Stimulated activated effector memory CD8-positive, alpha-beta T cell treated with anti-CD3 and anti-CD28 coated beads, Interleukin-12 subunit alpha, Interleukin-12 subunit beta, amount 100 ng/mL, for 72 hours (primary cell): ENCODE data around the gene ANKIB1.

Experiments
- ATAC-seq: fragments of 150-1000 bp; cut with Tn5 transposase; 2 replicates; pipeline ENCODE4 v1.10.0; 2021
- DNase-seq, 2 donors: peaks; one replicate each; pipeline ENCODE4 v3.0.0; 2021 to 2022; ENCODE audit warnings: low spot score in 2 of 2
- H3K27ac Mint-ChIP-seq: one replicate; pipeline ENCODE4 v1.8.0; 2022; ENCODE audit warnings: mild to moderate bottlenecking, mixed read lengths
- H3K36me3 Mint-ChIP-seq: one replicate; pipeline ENCODE4 v1.8.0; 2022; ENCODE audit warnings: mild to moderate bottlenecking, mixed read lengths
- H3K4me1 Mint-ChIP-seq: one replicate; pipeline ENCODE4 v1.8.0; 2022; ENCODE audit warnings: mixed read lengths
- H3K4me3 Mint-ChIP-seq: one replicate; pipeline ENCODE4 v1.8.0; 2022; ENCODE audit warnings: mild to moderate bottlenecking, mixed read lengths
- H3K9me3 Mint-ChIP-seq: one replicate; pipeline ENCODE4 v1.8.0; 2022; ENCODE audit warnings: mixed read lengths

Gene ANKIB1

GRCh38 chr7:92293896-92294590, 48.3 kb downstream of the ANKIB1 start:
- H3K9me3 Mint-ChIP-seq, result no peaks in the 10 kb centered on the region
- H3K36me3 Mint-ChIP-seq, result peaks cover 21% of the 10 kb centered on the region
- DNase-seq, result no peak
- no peak overlapping the region for H3K4me3 Mint-ChIP-seq
- peak overlapping the region; percentile 6 for H3K27ac Mint-ChIP-seq
- peaks cover 28% of the 10 kb centered on the region for H3K4me1 Mint-ChIP-seq
- no peak for ATAC-seq

DNA sequence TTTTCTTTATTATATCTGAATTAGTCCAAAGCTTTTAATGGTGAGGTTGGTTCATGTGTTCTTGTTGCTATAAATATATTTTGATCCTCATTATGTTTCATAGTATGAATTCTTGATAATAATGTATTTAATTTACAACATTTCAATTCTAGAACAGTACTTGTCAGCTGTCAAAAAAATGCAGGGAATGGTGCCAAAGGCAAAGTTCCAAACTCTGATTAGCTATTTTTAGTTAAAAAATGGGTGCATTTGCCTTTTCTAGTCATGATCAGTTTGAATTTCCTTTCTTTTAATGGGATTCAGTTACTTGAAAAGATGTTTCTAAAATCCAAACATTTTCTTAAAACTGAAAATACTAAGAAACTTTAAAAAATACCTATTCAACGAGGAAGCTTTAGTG, 49.6 kb downstream of the ANKIB1 start:
- ATAC-seq, result no peak
- Mint-ChIP-seq H3K9me3 (no peaks in the 10 kb centered on the region), H3K27ac (no peak overlapping the region), H3K4me1 (peaks cover 17% of the 10 kb centered on the region), H3K36me3 (peaks cover 32% of the 10 kb centered on the region), H3K4me3 (no peak overlapping the region)
- DNase-seq, result no peak

DNA sequence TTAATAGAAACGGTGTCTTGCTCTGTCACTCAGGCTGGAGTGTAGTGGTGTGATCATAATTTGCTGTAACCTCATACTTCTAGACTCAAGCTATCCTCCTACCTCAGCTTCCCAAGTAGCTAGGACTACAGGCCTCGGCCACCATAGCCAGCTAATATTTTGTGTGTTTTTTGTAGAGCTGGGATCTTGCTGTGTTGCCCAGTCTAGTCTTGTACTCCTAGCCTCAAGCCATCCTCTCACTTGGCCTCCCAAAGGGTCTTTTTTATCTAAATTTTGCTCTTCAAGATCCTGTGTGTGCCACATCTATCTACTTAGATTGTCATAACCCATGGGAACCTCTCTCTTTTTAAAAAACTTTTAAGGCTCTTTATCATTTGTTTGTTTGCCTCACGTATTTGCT, 50.5 kb downstream of the ANKIB1 start:
- ATAC-seq, result no peak
- no peak for DNase-seq
- Mint-ChIP-seq H3K4me3 (no peak overlapping the region), H3K4me1 (peaks cover 12% of the 10 kb centered on the region), H3K9me3 (no peaks in the 10 kb centered on the region), H3K27ac (no peak overlapping the region), H3K36me3 (peaks cover 32% of the 10 kb centered on the region)

DNA sequence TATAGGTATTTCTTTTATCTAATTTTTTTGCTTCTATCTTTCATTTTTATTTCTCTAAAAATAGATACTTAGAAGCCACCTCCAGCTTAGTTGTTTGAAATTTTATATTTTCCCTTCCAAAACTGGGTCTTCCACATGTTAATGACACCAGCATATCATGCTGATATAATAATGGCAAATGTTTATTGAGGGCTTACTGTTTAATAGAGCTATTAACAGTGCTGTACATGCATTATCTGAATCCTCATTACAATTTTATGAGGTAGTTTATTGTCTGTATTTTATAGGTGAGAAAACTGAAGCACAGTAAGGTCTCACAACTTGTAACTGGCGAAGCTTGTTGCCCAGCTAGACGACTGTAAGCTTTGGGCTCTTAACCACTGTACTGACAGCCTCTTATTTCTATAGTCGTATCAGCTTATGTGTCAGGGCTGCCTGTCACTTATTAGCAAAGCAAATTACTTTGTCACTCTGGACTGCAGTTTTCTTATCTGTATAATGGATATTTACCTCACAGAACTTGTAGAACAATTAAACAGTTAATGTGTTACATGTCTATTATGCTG, 51.2 kb downstream of the ANKIB1 start:
- Mint-ChIP-seq H3K4me1 (peaks cover 12% of the 10 kb centered on the region), H3K27ac (no peak overlapping the region), H3K36me3 (peaks cover 32% of the 10 kb centered on the region), H3K9me3 (no peaks in the 10 kb centered on the region), H3K4me3 (no peak overlapping the region)
- ATAC-seq, result no peak
- DNase-seq, result no peak

DNA sequence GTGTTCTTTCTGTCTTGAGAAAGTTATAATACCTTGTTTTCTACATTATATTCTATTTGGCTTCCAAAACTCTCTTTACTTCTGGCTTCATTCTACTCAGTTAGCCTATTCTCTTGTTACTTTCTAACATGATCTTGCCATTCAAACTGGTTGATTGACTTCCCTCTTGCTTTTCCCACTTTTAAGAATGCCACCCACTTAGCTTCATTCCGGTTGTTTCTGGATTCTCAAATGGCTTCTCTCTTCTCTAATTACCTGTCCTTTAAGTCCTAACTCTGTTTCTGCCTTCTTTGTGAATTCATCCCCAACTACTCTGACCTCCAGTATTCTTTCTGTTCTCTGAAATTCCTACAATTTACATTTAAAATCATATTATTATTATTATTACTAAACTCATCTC, 52.0 kb downstream of the ANKIB1 start:
- Mint-ChIP-seq H3K36me3 (peaks cover 32% of the 10 kb centered on the region), H3K4me1 (peaks cover 12% of the 10 kb centered on the region), H3K27ac (no peak overlapping the region), H3K9me3 (no peaks in the 10 kb centered on the region), H3K4me3 (no peak overlapping the region)
- no peak for ATAC-seq
- no peak for DNase-seq

GRCh38 chr7:92303761-92304160, 58.0 kb downstream of the ANKIB1 start:
- Mint-ChIP-seq H3K27ac (peak overlapping the region; percentile 3), H3K36me3 (peaks cover 38% of the 10 kb centered on the region), H3K9me3 (no peaks in the 10 kb centered on the region), H3K4me1 (no peaks in the 10 kb centered on the region), H3K4me3 (no peak overlapping the region)
- no peak for DNase-seq
- no peak for ATAC-seq

DNA sequence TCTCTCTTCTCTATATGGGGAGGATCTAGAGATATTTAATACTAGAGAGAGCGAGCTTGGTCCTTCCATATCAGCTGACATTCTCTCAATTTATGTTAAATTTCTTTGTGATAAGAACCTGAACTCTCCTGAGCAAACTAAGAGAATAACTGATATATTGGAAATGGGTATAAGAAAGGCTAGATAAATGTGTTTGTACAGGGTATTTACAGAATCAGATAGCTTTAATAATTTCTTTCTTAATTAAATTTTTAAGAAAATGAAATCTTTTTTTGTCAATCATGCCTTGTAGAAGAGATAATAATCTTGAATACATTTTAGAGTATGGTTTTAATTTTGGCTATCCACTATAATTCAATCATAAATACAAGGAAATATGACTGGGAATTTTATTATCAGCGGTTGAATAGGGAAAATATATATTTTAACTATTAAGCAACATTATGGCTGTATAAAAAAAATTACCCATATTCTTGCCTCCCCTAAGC, 58.7 kb downstream of the ANKIB1 start:
- Mint-ChIP-seq H3K4me1 (no peaks in the 10 kb centered on the region), H3K27ac (no peak overlapping the region)
- ATAC-seq, result no peak

GRCh38 chr7:92306153-92306552, 60.4 kb downstream of the ANKIB1 start:
- no peak overlapping the region for H3K27ac Mint-ChIP-seq
- ATAC-seq (no peak), DNase-seq (no peak)
- no peak overlapping the region for H3K4me3 Mint-ChIP-seq
- no peaks in the 10 kb centered on the region for H3K9me3 Mint-ChIP-seq
- H3K36me3 Mint-ChIP-seq, result peaks cover 24% of the 10 kb centered on the region
- no peaks in the 10 kb centered on the region for H3K4me1 Mint-ChIP-seq

More for the DNA sequence above, 58.7 kb downstream of the ANKIB1 start:
- DNase-seq, result no peak
- H3K9me3 Mint-ChIP-seq, result no peaks in the 10 kb centered on the region
- peaks cover 31% of the 10 kb centered on the region for H3K36me3 Mint-ChIP-seq
- no peak overlapping the region for H3K4me3 Mint-ChIP-seq

DNA sequence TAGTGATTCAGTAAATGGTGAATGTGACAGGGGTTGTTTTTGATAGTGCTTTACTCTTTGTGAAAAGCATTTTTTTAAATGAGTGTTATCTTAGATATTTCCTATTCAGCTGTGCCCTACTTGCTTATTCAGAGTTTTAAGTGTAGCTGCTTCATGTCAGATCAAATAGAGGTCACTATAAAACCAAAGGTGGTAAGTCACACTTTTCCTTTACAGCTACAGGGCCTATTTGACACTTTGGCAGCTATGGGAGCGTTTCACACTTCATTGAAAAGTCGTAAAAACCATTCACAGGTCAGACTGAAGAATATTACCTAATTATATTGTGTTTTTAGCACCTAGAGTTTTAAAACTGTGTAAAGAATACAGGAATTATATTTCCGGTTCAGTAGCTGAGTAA, 67.3 kb downstream of the ANKIB1 start:
- no peaks in the 10 kb centered on the region for H3K9me3 Mint-ChIP-seq
- DNase-seq (no peak), ATAC-seq (no peak)
- peaks cover 4% of the 10 kb centered on the region for H3K4me1 Mint-ChIP-seq
- H3K27ac Mint-ChIP-seq, result peak overlapping the region; percentile 14
- H3K4me3 Mint-ChIP-seq, result no peak overlapping the region
- peaks cover 3% of the 10 kb centered on the region for H3K36me3 Mint-ChIP-seq

- no peaks in the 10 kb centered on the region for H3K4me1 Mint-ChIP-seq
- ATAC-seq, result no peak
- H3K4me3 Mint-ChIP-seq, result no peak overlapping the region
- H3K27ac Mint-ChIP-seq, result no peak overlapping the region
- no peak for DNase-seq
- peaks cover 16% of the 10 kb centered on the region for H3K36me3 Mint-ChIP-seq
- H3K9me3 Mint-ChIP-seq, result no peaks in the 10 kb centered on the region
Observed at GRCh38 chr7:92319243-92319642, 73.5 kb downstream of the ANKIB1 start.

- ATAC-seq (no peak), DNase-seq (no peak)
- Mint-ChIP-seq H3K27ac (no peak overlapping the region), H3K9me3 (no peaks in the 10 kb centered on the region), H3K4me1 (no peaks in the 10 kb centered on the region), H3K4me3 (no peak overlapping the region), H3K36me3 (peaks cover 22% of the 10 kb centered on the region)
Observed at GRCh38 chr7:92325173-92325572, 79.4 kb downstream of the ANKIB1 start.

GRCh38 chr7:92325858-92326257, 80.1 kb downstream of the ANKIB1 start:
- Mint-ChIP-seq H3K9me3 (no peaks in the 10 kb centered on the region), H3K27ac (no peak overlapping the region), H3K4me1 (no peaks in the 10 kb centered on the region), H3K4me3 (no peak overlapping the region), H3K36me3 (peaks cover 17% of the 10 kb centered on the region)
- no peak for DNase-seq
- ATAC-seq, result no peak

- H3K4me1 Mint-ChIP-seq, result no peaks in the 10 kb centered on the region
- no peak overlapping the region for H3K4me3 Mint-ChIP-seq
- peaks cover 14% of the 10 kb centered on the region for H3K36me3 Mint-ChIP-seq
- DNase-seq (no peak), ATAC-seq (no peak)
- no peak overlapping the region for H3K27ac Mint-ChIP-seq
- H3K9me3 Mint-ChIP-seq, result peaks cover 4% of the 10 kb centered on the region
Observed at GRCh38 chr7:92330835-92331438, 85.2 kb downstream of the ANKIB1 start.

DNA sequence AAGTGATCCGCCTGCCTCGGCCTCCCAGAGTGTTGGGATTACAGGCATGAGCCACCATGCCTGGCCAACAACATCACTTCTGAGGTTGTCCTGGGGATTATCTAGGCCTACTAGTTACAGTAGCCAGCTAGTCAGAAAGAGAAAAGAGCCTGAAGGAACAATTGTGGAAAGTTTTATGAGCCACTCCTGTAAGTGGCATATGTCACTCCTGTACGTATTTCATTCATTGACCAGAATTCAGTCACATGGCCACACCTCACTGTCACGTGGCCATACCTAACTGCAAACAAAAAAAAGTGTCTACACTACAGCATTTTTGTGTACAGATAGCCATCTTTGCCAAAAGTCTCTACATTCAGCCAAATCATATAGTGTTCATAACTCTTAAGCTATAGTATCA, 85.7 kb downstream of the ANKIB1 start:
- Mint-ChIP-seq H3K27ac (no peak overlapping the region), H3K9me3 (peaks cover 4% of the 10 kb centered on the region), H3K36me3 (peaks cover 12% of the 10 kb centered on the region), H3K4me3 (no peak overlapping the region), H3K4me1 (no peaks in the 10 kb centered on the region)
- no peak for DNase-seq
- no peak for ATAC-seq

DNA sequence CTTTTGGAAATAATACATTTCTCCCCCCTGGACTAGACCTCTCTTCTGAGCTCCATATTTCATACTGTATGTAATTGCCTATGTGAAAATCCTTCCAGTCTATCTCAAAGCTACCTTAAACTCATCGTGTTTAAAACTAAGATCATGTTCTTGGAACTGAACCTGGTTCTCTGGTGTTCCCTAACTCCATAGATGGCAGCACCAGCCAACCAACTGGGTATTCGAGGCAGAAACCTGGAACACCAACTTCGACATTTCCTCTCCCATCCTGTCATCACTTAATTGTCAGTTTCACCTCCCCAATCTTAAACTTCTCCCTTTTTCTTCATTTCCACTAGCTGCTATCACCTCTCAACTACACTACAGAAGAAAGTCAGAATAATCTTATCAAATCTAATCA, 87.0 kb downstream of the ANKIB1 start:
- DNase-seq (no peak), ATAC-seq (no peak)
- Mint-ChIP-seq H3K9me3 (peaks cover 4% of the 10 kb centered on the region), H3K4me1 (no peaks in the 10 kb centered on the region), H3K36me3 (peaks cover 11% of the 10 kb centered on the region), H3K27ac (no peak overlapping the region), H3K4me3 (no peak overlapping the region)

DNA sequence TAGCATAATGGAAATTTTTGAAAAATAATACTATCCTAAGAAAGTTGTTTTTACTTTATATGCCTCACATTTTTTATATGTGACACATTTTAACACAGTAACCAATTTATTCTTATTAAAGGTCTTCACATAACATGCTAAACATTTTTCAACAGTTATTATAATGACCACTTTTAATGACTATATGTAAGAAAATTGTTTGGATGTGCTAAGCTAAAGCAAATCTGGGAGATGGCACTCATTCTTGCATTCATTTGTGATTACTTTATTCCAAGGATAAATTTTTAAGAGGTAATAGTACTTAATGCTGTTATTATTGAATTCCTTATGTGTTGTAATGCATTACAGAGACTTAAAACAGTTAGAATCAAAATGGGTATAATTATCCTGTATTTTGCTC, 88.1 kb downstream of the ANKIB1 start:
- Mint-ChIP-seq H3K27ac (no peak overlapping the region), H3K9me3 (peaks cover 4% of the 10 kb centered on the region), H3K4me3 (no peak overlapping the region), H3K4me1 (no peaks in the 10 kb centered on the region), H3K36me3 (peaks cover 6% of the 10 kb centered on the region)
- DNase-seq, result no peak
- no peak for ATAC-seq
